GM12878 (cell line): ENCODE data around the gene MSI2. TPM values are rescaled to one million over a fixed set of nuclear protein-coding genes. Genes with fewer than 3 reads are reported as not detected.

ENCODE experiments used
- ATAC-seq: fragments of 200-7000 bp; cut with Tn5 transposase; 3 replicates; pipeline ENCODE4 v1.9.1; 2020; ENCODE audit warnings: mild to moderate bottlenecking, moderate library complexity
- BruUV-seq: library from RNA; stranded (reverse); fragments of 400-500 nt; replicated peaks from 2 replicates; lab custom pipeline; 2021; lab: Mats Ljungman, UMichigan
- CTCF ChIA-PET: fragments of 300-600 bp; sonication (Branson Sonifier 250); formaldehyde crosslinking; extraction: SDS; loops from one replicate; lab custom pipeline; 2021; ENCODE audit warnings: inconsistent platforms; lab: Yijun Ruan, JAX
- POLR2A ChIA-PET: fragments of 350-600 bp; formaldehyde crosslinking; extraction: SDS; loops from one replicate; lab custom pipeline; 2021; ENCODE audit warnings: inconsistent platforms; lab: Charles Lee
- RAD21 ChIA-PET: fragments of 300-600 bp; sonication (Branson Sonifier 250); formaldehyde crosslinking; loops from one replicate; lab custom pipeline; 2023; ENCODE audit warnings: antibody characterized with exemption; ENCODE audit not compliant: unreplicated experiment; lab: Charles Lee
- SMC1A ChIA-PET: fragments of 300-600 bp; sonication (Branson Sonifier 250); formaldehyde crosslinking; loops from one replicate; lab custom pipeline; 2023; ENCODE audit not compliant: unreplicated experiment, uncharacterized antibody; lab: Charles Lee
- DNase-seq: peaks from one replicate; pipeline ENCODE4 v3.0.0-alpha.2; 2011; ENCODE audit warnings: low read depth, low spot score
- FAIRE-seq: peaks from 3 replicates; lab custom pipeline; 2011; peaks lifted over from hg19 to GRCh38; lab: Jason Lieb, UNC
- H2AFZ ChIP-seq: 2 replicates; pipeline ENCODE4 v1.6.0; 2011; ENCODE audit warnings: low read depth, low read length, control low read depth; ENCODE audit not compliant: control insufficient read depth
- H3K27ac ChIP-seq: 2 replicates; pipeline ENCODE4 v1.5.1; 2011; ENCODE audit warnings: control low read depth; ENCODE audit not compliant: control insufficient read depth, insufficient read depth
- H3K27me3 ChIP-seq, 2 experiments: replicated peaks in 1 of 2; 2 replicates each; pipeline versions ENCODE4 v1.6.0 to v1.6.1; 2011; ENCODE audit warnings: low read length in 1 of 2; ENCODE audit not compliant: control insufficient read depth in 2 of 2, insufficient read depth in 2 of 2
- H3K36me3 ChIP-seq, 2 experiments: 2 replicates each; pipeline ENCODE4 v1.5.1; 2011; ENCODE audit warnings: low read length in 1 of 2; ENCODE audit not compliant: control insufficient read depth in 2 of 2, insufficient read depth in 2 of 2
- H3K4me1 ChIP-seq: 2 replicates; pipeline ENCODE4 v1.6.1; 2011; ENCODE audit warnings: mild to moderate bottlenecking, low read length, moderate library complexity, mixed read lengths; ENCODE audit not compliant: control insufficient read depth, insufficient read depth
- H3K4me2 ChIP-seq: 2 replicates; pipeline ENCODE4 v1.6.0; 2011; ENCODE audit warnings: control low read depth; ENCODE audit not compliant: control insufficient read depth, insufficient read depth
- H3K4me3 ChIP-seq: fragments of 200-600 bp; sonication (generic); 2 replicates; pipeline ENCODE4 v1.5.1; 2016
- H3K79me2 ChIP-seq: 2 replicates; pipeline ENCODE4 v1.6.0; 2011; ENCODE audit warnings: low read length; ENCODE audit not compliant: control insufficient read depth, insufficient read depth
- H3K9ac ChIP-seq: 2 replicates; pipeline ENCODE4 v1.8.0; 2011; ENCODE audit warnings: low read length, control low read depth, mixed read lengths; ENCODE audit not compliant: control insufficient read depth, insufficient read depth
- H3K9me3 ChIP-seq: replicated peaks from 3 replicates; pipeline ENCODE4 v1.5.1; 2011; ENCODE audit warnings: mild to moderate bottlenecking, low read length; ENCODE audit not compliant: control insufficient read depth, insufficient read depth
- H4K20me1 ChIP-seq: 2 replicates; pipeline ENCODE4 v1.6.0; 2011; ENCODE audit not compliant: control insufficient read depth, insufficient read depth
- CBX5 ChIP-seq: sonication (generic); IDR thresholded peaks from 2 replicates; pipeline ENCODE4 v1.6.1; 2016; ENCODE audit warnings: low read depth, moderate library complexity, mild to moderate bottlenecking, inconsistent platforms
- EED ChIP-seq: sonication (generic); IDR thresholded peaks from 2 replicates; pipeline ENCODE4 v1.6.1; 2016; ENCODE audit warnings: antibody characterized with exemption, low read depth
- EGR1 ChIP-seq, 2 experiments: IDR thresholded peaks; 1 replicate in 1 of 2; 2 replicates in 1 of 2; pipeline ENCODE4 v1.6.1; 2011 to 2012; ENCODE audit warnings: low read depth in 2 of 2, low read length in 2 of 2, borderline replicate concordance in 1 of 2, mild to moderate bottlenecking in 1 of 2, moderate library complexity in 1 of 2
- JUNB ChIP-seq: IDR thresholded peaks from 2 replicates; pipeline ENCODE4 v1.6.1; 2016; ENCODE audit warnings: antibody characterized with exemption, mild to moderate bottlenecking
- KLF5 ChIP-seq: fragments of 450-650 bp; IDR thresholded peaks from 2 replicates; pipeline ENCODE4 v1.6.1; 2014; ENCODE audit warnings: mild to moderate bottlenecking; ENCODE audit not compliant: partially characterized antibody
- MEF2A ChIP-seq: IDR thresholded peaks from 2 replicates; pipeline ENCODE4 v1.6.1; 2011; ENCODE audit warnings: low read depth, mild to moderate bottlenecking, low read length, moderate library complexity; ENCODE audit not compliant: insufficient read depth
- MTA2 ChIP-seq: fragments of 450-650 bp; IDR thresholded peaks from 2 replicates; pipeline ENCODE4 v1.6.1; 2016; ENCODE audit warnings: low read depth, mild to moderate bottlenecking, moderate library complexity
- NRF1 ChIP-seq: conservative IDR thresholded peaks from 2 replicates; pipeline ENCODE4 v1.6.1; 2011; ENCODE audit warnings: mild to moderate bottlenecking, low read depth, low read length, improper control_type of control experiment
- RBBP5 ChIP-seq: fragments of 200-600 bp; sonication (generic); conservative IDR thresholded peaks from 2 replicates; pipeline ENCODE4 v1.6.1; 2016
- SRF ChIP-seq, 2 experiments: IDR thresholded peaks; 2 replicates each; pipeline ENCODE4 v1.6.1; 2011; ENCODE audit warnings: low read depth in 2 of 2, low read length in 2 of 2, mild to moderate bottlenecking in 1 of 2, moderate library complexity in 1 of 2
- TARDBP ChIP-seq: IDR thresholded peaks from 2 replicates; pipeline ENCODE4 v1.6.1; 2016; ENCODE audit warnings: borderline replicate concordance
- TBL1XR1 ChIP-seq: IDR thresholded peaks from 2 replicates; pipeline ENCODE4 v1.6.1; 2012; ENCODE audit warnings: low read depth, low read length, improper control_type of control experiment
- WGBS: methylation state at CpG from one replicate; pipeline ENCODE4 v1.1.6; 2016; ENCODE audit warnings: low lambda C conversion rate; ENCODE audit not compliant: insufficient replicate concordance, insufficient coverage; ENCODE audit errors: missing lambda C conversion rate; 5-methylcytosine and 5-hydroxymethylcytosine counted together
- in situ Hi-C: fragments of 300-500 bp; cut with MboI; formaldehyde crosslinking; loops from 9 replicates; pipeline ENCODE4 v1.14.3; 2018; ENCODE audit warnings: mixed read lengths
- intact Hi-C: fragments of 100-400 bp; cut with micrococcal nuclease; formaldehyde crosslinking; loops from one replicate; pipeline ENCODE4 v1.14.2; 2022; ENCODE audit not compliant: unreplicated experiment
- polyA plus RNA-seq, 11 experiments: library from polyadenylated mRNA; depleted of rRNA in 4 of 11; unstranded in 6 of 11; stranded (reverse) in 5 of 11; fragments of >200 nt; fragmentation: Nextera tagmentation in 4 of 11; fragmentation: Illumina TruSeq in 1 of 11; extraction: Ambion mirVana in 4 of 11; extraction: Trizol in 1 of 11; gene quantifications; 1 replicate in 1 of 11; 2 replicates in 10 of 11; pipeline versions ENCODE4 v1.2.1 to v1.2.3, GENCODE V29; 2011 to 2016; ENCODE audit warnings: inconsistent platforms in 2 of 11, missing spikeins in 2 of 11, low read depth in 1 of 11
- total RNA-seq, 4 experiments: library from RNA; depleted of rRNA in 3 of 4; stranded (reverse); fragments of >200 nt in 3 of 4; fragmentation: Illumina TruSeq in 1 of 4; extraction: Trizol in 1 of 4; gene quantifications; 2 replicates each; pipeline versions ENCODE4 v1.2.1 to v1.2.3, GENCODE V29; 2013 to 2021
- TF ChIP-seq, protein P1 (sequence below): fragments of 450-650 bp; formaldehyde crosslinking; IDR thresholded peaks from 2 replicates; pipeline ENCODE4 v1.4.0; 2020; ENCODE audit warnings: mild to moderate bottlenecking, moderate library complexity
- TF ChIP-seq, protein P2 (sequence below): fragments of 450-650 bp; formaldehyde crosslinking; IDR thresholded peaks from 2 replicates; pipeline ENCODE4 v1.4.0; 2022; ENCODE audit warnings: mild to moderate bottlenecking, moderate library complexity

MSI2 gene
- total and polyA plus RNA-seq, 10 of the 15 experiments (the other 5 are each of a cell fraction or from before 2014, with no cell fraction given), result 6.1 to 76.1 (median 42.0) TPM

DNA sequence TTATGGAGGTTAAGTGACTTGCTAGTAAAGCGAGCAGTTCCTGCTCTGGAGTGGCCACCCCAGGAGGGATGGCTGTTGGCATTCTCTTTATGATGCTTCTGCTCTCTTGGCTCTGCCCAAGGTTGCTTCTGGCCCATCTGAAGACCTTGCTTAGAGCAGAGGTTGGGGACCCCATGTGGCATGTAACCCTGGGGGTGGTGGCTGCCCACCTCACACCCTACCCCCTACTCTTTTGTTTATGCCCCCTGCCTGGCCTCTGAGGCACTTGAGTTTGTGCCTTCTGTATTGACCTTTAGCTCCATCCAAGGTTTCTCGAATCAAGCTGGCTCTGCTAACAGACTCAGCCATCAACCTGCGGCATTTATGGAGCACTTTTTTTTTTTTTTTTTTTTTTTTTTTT lies 214.6 kb downstream of the MSI2 start:
- intact Hi-C loops (no loop called here), in situ Hi-C loops (no loop called here)
- FAIRE-seq, result no peak
- TF ChIP-seq RBBP5 (no peak), TBL1XR1 (no peak), TARDBP (no peak), NRF1 (no peak), CBX5 (no peak), KLF5 (no peak), EED (no peak), SRF (IDR thresholded peaks at IDR 0.05; ENCODE audit: low read depth in 2 of 2, low read length in 2 of 2) (no peak), JUNB (no peak), MTA2 (no peak), EGR1 (IDR thresholded peaks at IDR 0.05; ENCODE audit: borderline replicate concordance in 1 of 2, low read depth in 2 of 2, low read length in 2 of 2) (no peak), MEF2A (no peak)
- TF ChIP-seq, protein P1, sequence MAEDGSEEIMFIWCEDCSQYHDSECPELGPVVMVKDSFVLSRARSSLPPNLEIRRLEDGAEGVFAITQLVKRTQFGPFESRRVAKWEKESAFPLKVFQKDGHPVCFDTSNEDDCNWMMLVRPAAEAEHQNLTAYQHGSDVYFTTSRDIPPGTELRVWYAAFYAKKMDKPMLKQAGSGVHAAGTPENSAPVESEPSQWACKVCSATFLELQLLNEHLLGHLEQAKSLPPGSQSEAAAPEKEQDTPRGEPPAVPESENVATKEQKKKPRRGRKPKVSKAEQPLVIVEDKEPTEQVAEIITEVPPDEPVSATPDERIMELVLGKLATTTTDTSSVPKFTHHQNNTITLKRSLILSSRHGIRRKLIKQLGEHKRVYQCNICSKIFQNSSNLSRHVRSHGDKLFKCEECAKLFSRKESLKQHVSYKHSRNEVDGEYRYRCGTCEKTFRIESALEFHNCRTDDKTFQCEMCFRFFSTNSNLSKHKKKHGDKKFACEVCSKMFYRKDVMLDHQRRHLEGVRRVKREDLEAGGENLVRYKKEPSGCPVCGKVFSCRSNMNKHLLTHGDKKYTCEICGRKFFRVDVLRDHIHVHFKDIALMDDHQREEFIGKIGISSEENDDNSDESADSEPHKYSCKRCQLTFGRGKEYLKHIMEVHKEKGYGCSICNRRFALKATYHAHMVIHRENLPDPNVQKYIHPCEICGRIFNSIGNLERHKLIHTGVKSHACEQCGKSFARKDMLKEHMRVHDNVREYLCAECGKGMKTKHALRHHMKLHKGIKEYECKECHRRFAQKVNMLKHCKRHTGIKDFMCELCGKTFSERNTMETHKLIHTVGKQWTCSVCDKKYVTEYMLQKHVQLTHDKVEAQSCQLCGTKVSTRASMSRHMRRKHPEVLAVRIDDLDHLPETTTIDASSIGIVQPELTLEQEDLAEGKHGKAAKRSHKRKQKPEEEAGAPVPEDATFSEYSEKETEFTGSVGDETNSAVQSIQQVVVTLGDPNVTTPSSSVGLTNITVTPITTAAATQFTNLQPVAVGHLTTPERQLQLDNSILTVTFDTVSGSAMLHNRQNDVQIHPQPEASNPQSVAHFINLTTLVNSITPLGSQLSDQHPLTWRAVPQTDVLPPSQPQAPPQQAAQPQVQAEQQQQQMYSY (CRISPR knock-in tag), result no peak
- TF ChIP-seq, protein P2, sequence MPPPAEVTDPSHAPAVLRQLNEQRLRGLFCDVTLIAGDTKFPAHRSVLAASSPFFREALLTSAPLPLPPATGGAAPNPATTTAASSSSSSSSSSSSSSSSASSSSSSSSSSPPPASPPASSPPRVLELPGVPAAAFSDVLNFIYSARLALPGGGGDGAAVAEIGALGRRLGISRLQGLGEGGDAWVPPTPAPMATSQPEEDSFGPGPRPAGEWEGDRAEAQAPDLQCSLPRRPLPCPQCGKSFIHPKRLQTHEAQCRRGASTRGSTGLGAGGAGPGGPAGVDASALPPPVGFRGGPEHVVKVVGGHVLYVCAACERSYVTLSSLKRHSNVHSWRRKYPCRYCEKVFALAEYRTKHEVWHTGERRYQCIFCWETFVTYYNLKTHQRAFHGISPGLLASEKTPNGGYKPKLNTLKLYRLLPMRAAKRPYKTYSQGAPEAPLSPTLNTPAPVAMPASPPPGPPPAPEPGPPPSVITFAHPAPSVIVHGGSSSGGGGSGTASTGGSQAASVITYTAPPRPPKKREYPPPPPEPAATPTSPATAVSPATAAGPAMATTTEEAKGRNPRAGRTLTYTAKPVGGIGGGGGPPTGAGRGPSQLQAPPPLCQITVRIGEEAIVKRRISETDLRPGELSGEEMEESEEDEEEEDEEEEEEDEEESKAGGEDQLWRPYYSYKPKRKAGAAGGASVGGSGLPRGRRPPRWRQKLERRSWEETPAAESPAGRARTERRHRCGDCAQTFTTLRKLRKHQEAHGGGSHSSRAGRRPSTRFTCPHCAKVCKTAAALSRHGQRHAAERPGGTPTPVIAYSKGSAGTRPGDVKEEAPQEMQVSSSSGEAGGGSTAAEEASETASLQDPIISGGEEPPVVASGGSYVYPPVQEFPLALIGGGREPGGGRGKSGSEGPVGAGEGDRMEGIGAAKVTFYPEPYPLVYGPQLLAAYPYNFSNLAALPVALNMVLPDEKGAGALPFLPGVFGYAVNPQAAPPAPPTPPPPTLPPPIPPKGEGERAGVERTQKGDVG, result no peak
- peaks cover 23% of the 10 kb centered on the region for H3K79me2 ChIP-seq
- H3K9me3 ChIP-seq, result no peaks in the 10 kb centered on the region; the same call in 1 of the 3 replicates
- no peak for DNase-seq
- no TSS peak for BruUV-seq
- ChIA-PET CTCF (interaction anchor here (0.6 to 3.9 kb wide), 4 partner anchors 9 to 44 kb away, joined by 3 to 17 read pairs (median 4); no protein-coding TSS in a partner anchor), POLR2A (interaction anchor here (0.6 to 2.3 kb wide), 3 partner anchors 10 to 24 kb away, joined by 3 to 12 read pairs (median 5); no protein-coding TSS in a partner anchor), SMC1A (interaction anchor here (1.3 to 6.9 kb wide), 6 partner anchors 11 to 54 kb away, joined by 3 to 102 read pairs (median 10); no protein-coding TSS in a partner anchor), RAD21 (interaction anchor here (2.6 to 4.7 kb wide), 3 partner anchors 10 to 30 kb away, joined by 14 to 28 read pairs (median 15); no protein-coding TSS in a partner anchor)
- peaks cover 0 to 3% of the 10 kb centered on the region in 2 experiments; a peak in 2 of 4 replicates for H3K36me3 ChIP-seq
- no peaks in the 10 kb centered on the region for H3K27me3 ChIP-seq
- H3K4me3 ChIP-seq, result no peak overlapping the region
- ATAC-seq, result no peak
- no peak overlapping the region for H2AFZ ChIP-seq
- H3K4me2 ChIP-seq, result no peak overlapping the region
- WGBS, result 93% methylated on average over 3 of the region's 3 CpGs
- H4K20me1 ChIP-seq, result no peaks in the 10 kb centered on the region
- peaks cover 40% of the 10 kb centered on the region for H3K4me1 ChIP-seq
- H3K9ac ChIP-seq, result no peak overlapping the region
- H3K27ac ChIP-seq, result no peak overlapping the region
